Prostate gland (tissue), 2 donors: ENCODE data around the gene GUCY1B1.

ENCODE experiments used
- CTCF ChIP-seq, 4 experiments: fragments of 200-600 bp in 2 of 4; fragments of 450-650 bp in 2 of 4; sonication (generic) in 2 of 4; IDR thresholded peaks; 1 replicate in 3 of 4; 2 replicates in 1 of 4; pipeline ENCODE4 v1.5.1; 2016 to 2019; ENCODE audit warnings: antibody characterized with exemption in 4 of 4, mild to moderate bottlenecking in 2 of 4, moderate library complexity in 2 of 4
- POLR2A ChIP-seq: fragments of 450-650 bp; IDR thresholded peaks from one replicate; pipeline ENCODE4 v1.6.1; 2016; ENCODE audit warnings: antibody characterized with exemption, mild to moderate bottlenecking

GRCh38 chr4:155769090-155769489 lies 10.3 kb downstream of the GUCY1B1 start:
- TF ChIP-seq POLR2A, result no peak
- TF ChIP-seq CTCF (IDR thresholded peaks at IDR 0.05), result no peak
